ENCODE results near the gene ENSA. TPM values are rescaled to one million over a fixed set of nuclear protein-coding genes. Genes with fewer than 3 reads are reported as not detected.

Gene ENSA
- total RNA-seq, 6 experiments from 2014 or later = 60.4 to 166 (median 71.2) TPM

DNA sequence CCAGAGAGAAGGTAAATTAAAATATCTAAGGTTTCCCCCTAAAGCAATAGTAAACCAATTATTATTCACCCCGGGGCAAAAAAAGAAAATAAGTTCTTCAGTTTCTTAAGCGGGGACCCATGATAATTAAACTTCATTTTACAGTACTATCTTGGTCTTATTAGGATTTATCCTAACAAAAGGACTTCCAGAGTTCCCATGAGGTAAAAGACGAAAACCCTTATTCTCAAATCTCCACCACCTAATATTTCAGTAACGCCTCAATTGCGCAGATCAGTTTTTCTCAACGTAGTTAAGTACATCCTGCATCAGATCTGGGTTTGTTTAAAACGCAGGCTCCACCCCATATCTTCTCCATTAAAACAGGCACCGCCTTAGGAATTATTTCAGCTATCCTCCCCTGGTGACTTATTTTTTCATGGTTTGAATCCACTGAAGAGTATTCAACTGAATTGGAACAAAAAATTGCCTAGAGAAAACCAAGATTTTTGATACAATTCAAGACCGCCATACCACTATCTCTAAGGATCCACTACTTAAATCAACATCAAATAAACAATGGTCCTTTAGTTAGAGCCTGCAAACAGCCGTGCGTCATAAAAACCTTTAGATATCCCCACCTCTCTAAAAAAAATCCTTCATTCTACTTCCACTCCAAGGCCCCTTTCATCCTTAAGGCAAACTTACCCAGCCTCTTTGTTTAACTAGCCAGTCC is 51.7 kb downstream of the ENSA start:
- Histone ChIP-seq H3K4me3 (peak overlapping the region; percentile 61 to 99 (median 63)), H3K36me3 (peaks cover 22 to 51% (median 38%) of the 10 kb centered on the region in 4 donors), H3K27me3 (no peaks in the 10 kb centered on the region), H3K9me3 (no peaks in the 10 kb centered on the region), H3K4me1 (peaks cover 0 to 34% (median 13%) of the 10 kb centered on the region in 4 donors), H3K27ac (peak overlapping the region; percentile 96 to 99 (median 99))
- no peak for ATAC-seq
- intact Hi-C loops (cut with DNase I) = loop anchor here in 1 of 2 donors (5.0 kb wide), 1 partner anchor 35 kb away; no protein-coding TSS in a partner anchor
- DNase-seq = no peak
- TF ChIP-seq, protein P1, sequence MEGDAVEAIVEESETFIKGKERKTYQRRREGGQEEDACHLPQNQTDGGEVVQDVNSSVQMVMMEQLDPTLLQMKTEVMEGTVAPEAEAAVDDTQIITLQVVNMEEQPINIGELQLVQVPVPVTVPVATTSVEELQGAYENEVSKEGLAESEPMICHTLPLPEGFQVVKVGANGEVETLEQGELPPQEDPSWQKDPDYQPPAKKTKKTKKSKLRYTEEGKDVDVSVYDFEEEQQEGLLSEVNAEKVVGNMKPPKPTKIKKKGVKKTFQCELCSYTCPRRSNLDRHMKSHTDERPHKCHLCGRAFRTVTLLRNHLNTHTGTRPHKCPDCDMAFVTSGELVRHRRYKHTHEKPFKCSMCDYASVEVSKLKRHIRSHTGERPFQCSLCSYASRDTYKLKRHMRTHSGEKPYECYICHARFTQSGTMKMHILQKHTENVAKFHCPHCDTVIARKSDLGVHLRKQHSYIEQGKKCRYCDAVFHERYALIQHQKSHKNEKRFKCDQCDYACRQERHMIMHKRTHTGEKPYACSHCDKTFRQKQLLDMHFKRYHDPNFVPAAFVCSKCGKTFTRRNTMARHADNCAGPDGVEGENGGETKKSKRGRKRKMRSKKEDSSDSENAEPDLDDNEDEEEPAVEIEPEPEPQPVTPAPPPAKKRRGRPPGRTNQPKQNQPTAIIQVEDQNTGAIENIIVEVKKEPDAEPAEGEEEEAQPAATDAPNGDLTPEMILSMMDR (IDR thresholded peaks at IDR 0.05) = no peak
- no peak for TF ChIP-seq POLR2A (IDR thresholded peaks at IDR 0.05)
- WGBS (ENCODE audit: insufficient coverage, low coverage, low lambda C conversion rate, missing lambda C conversion rate) = 2% methylated on average over 11 of the region's 11 CpGs

DNA sequence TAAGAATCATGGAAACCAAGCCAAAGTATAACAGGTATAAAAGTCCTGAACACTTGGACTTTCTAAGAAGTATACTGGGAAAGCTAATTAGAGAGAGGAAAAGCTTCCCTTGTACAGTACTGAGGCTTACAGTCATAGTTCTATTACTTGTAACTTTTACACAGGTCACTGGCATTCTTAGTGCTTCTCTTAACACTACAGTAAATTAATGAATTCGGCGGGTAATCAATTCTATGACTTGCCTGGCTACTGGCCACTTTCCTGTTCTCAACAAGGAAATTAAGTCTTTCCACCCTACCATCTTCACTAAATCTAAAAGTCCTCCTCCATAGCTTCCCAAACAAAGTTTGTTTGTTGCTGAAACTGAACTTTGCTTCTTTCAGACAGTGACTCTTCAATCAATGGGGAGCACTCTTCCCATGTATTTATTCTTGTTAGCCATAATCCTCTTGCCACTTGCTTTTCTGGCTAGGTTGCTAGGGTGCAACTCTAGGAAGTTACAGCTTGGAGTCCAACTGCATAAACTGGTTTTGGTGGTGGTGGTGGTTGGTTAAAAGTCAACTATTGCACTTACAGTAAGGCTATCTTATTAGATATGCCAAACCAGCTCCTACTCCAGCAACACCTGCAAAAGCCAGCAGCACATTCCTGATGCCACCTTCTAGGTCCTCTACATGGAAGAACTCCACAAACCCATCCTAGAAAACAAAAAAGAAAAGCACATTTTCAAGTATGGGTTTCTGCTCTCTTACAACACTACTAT is 52.4 kb downstream of the ENSA start:
- H3K4me3 ChIP-seq = peak overlapping the region; percentile 61 to 99 (median 63)
- no peaks in the 10 kb centered on the region for H3K9me3 ChIP-seq
- DNase-seq (no peak), ATAC-seq (peak in 2 of 4 donors; percentile 1 to 12)
- WGBS (ENCODE audit: insufficient coverage, low coverage, low lambda C conversion rate, missing lambda C conversion rate) = 7% methylated on average over 2 of the region's 2 CpGs
- peaks cover 0 to 37% (median 13%) of the 10 kb centered on the region in 4 donors for H3K4me1 ChIP-seq
- intact Hi-C loops (cut with DNase I) = loop anchor here in 1 of 2 donors (5.0 kb wide), 1 partner anchor 35 kb away; no protein-coding TSS in a partner anchor
- peaks cover 22 to 55% (median 42%) of the 10 kb centered on the region in 4 donors for H3K36me3 ChIP-seq
- TF ChIP-seq POLR2A (IDR thresholded peaks at IDR 0.05) = peak; percentile 63
- TF ChIP-seq, protein P1 (IDR thresholded peaks at IDR 0.05) = no peak
- H3K27ac ChIP-seq = peak overlapping the region; percentile 96 to 99 (median 99)
- no peaks in the 10 kb centered on the region for H3K27me3 ChIP-seq

DNA sequence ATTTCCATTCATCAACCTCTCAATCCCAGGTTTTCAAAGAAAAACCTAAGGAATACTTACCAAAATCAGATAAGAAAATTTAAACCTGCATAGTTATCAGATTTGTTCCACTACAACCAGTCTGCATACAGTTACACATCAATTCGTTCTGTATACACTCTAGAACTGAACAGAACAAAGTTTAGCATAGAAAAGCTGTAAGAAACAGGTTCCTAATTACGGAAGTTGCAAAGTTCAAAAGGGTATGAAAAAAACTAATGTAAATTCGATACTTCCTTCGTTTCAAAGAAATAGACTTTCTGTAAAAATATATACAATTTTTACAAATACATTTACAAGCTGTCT is 53.1 kb downstream of the ENSA start:
- Histone ChIP-seq H3K9me3 (no peaks in the 10 kb centered on the region), H3K27me3 (no peaks in the 10 kb centered on the region), H3K4me3 (peak overlapping the region; percentile 61 to 99 (median 63)), H3K27ac (peak overlapping the region; percentile 96 to 99 (median 99)), H3K4me1 (peaks cover 0 to 39% (median 14%) of the 10 kb centered on the region in 4 donors), H3K36me3 (peaks cover 22 to 55% (median 43%) of the 10 kb centered on the region in 4 donors)
- TF ChIP-seq POLR2A (IDR thresholded peaks at IDR 0.05) = no peak
- TF ChIP-seq, protein P1 (IDR thresholded peaks at IDR 0.05) = no peak
- ATAC-seq (no peak), DNase-seq (no peak)
- WGBS (ENCODE audit: insufficient coverage, low coverage, low lambda C conversion rate, missing lambda C conversion rate) = 0% methylated on average over 4 of the region's 4 CpGs
- intact Hi-C loops (cut with DNase I) = loop anchor here in 1 of 2 donors (5.0 kb wide), 1 partner anchor 36 kb away; no protein-coding TSS in a partner anchor

DNA sequence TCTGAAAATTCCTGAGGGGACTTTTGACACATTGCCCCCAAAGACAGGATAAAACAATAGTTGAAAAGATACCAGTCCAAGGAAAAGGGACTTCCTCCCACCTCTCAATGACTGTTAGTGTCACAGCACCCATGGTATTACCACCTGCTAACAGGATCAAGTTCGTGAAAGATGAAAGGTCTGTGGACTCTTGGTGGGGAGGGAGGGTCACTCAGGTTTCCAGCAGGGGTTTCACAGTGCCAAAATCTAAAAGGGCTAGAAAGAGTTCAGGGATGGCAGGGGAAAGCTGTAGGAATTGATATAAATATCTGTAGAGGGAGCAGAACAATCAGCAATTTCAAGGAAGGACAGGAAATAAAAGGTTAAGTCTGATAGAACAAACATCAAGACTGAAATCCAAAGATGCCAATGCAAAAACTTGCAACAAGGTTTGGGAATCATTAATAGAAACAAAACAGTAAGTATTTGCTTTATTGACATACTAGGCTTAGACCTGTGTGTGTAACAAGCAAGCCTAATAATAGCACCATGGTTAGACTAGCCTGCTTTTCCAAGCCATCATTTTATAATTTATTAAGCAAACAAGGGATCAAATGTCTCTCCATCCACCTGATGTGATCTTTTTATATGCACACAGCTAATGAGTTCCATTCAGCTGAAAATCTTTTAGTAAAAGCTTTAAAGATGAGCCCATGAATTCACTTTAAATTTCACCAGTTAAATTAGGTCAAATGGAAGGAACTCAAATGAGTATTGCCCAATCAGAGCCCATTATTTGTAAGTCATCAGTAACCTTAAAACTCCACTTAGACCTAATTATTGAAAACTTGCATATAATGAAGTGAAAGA is 53.7 kb downstream of the ENSA start:
- DNase-seq = no peak
- H3K27me3 ChIP-seq = no peaks in the 10 kb centered on the region
- H3K27ac ChIP-seq = peak overlapping the region; percentile 96 to 99 (median 99)
- TF ChIP-seq POLR2A (IDR thresholded peaks at IDR 0.05) = peak; percentile 56
- TF ChIP-seq, protein P1 (IDR thresholded peaks at IDR 0.05) = no peak
- intact Hi-C loops (cut with DNase I) = loop anchor here in 1 of 2 donors (5.0 kb wide), 1 partner anchor 37 kb away; no protein-coding TSS in a partner anchor
- peak; percentile 2 to 41 (median 34) for ATAC-seq
- H3K4me3 ChIP-seq = peak overlapping the region; percentile 61 to 99 (median 63)
- peaks cover 0 to 43% (median 16%) of the 10 kb centered on the region in 4 donors for H3K4me1 ChIP-seq
- WGBS (ENCODE audit: insufficient coverage, low coverage, low lambda C conversion rate, missing lambda C conversion rate) = 18% methylated on average over 1 of the region's 1 CpG
- H3K36me3 ChIP-seq = peaks cover 22 to 55% (median 43%) of the 10 kb centered on the region in 4 donors
- no peaks in the 10 kb centered on the region for H3K9me3 ChIP-seq

Measured in right lobe of liver (tissue), 6 donors.